LNCAP (cell line): ENCODE data around the gene LANCL3.

Experiments
- CTCF ChIP-seq: fragments of 450-650 bp; IDR thresholded peaks from 2 replicates; pipeline ENCODE4 v1.5.1; 2017; ENCODE audit warnings: mild to moderate bottlenecking

The LANCL3 gene

GRCh38 chrX:37609727-37610126 is 38.3 kb downstream of the LANCL3 start:
- no peak for TF ChIP-seq CTCF

- TF ChIP-seq CTCF, result no peak
Observed at GRCh38 chrX:37613933-37614332, 42.5 kb downstream of the LANCL3 start.

- TF ChIP-seq CTCF, result no peak
Observed at GRCh38 chrX:37627602-37628001, 56.1 kb downstream of the LANCL3 start.

- no peak for TF ChIP-seq CTCF
Observed at GRCh38 chrX:37638047-37638446, 66.6 kb downstream of the LANCL3 start.

- no peak for TF ChIP-seq CTCF
Observed at GRCh38 chrX:37640142-37640541, 68.7 kb downstream of the LANCL3 start.

- no peak for TF ChIP-seq CTCF
Observed at GRCh38 chrX:37641859-37642258, 70.4 kb downstream of the LANCL3 start.

- no peak for TF ChIP-seq CTCF
Observed at GRCh38 chrX:37644381-37645305, 73.2 kb downstream of the LANCL3 start.

- no peak for TF ChIP-seq CTCF
Observed at GRCh38 chrX:37646254-37646653, 74.8 kb downstream of the LANCL3 start.
